Neural cell (in vitro differentiated cells): ENCODE results near the gene SH3BP5. TPM values are rescaled to one million over a fixed set of nuclear protein-coding genes. Genes with fewer than 3 reads are reported as not detected.

Experiments used
- H2AFZ ChIP-seq: fragments of 200-600, 300-800 bp; sonication (generic), shearing (Covaris generic); 2 replicates; pipeline ENCODE4 v1.6.0; 2014; ENCODE audit warnings: low read depth, mild to moderate bottlenecking, antibody characterized with exemption, low read length, moderate library complexity
- H3F3A ChIP-seq: fragments of 200-600 bp; shearing (Covaris generic); 2 replicates; pipeline ENCODE4 v1.6.1; 2016; ENCODE audit warnings: mild to moderate bottlenecking, moderate library complexity, mixed read lengths, antibody characterized with exemption, low read length; ENCODE audit not compliant: insufficient read depth, poor library complexity, severe bottlenecking
- H3K27ac ChIP-seq: fragments of 200-600, 300-800 bp; sonication (generic), shearing (Covaris generic); 2 replicates; pipeline ENCODE4 v1.5.1; 2014; ENCODE audit warnings: mild to moderate bottlenecking, low read length, moderate library complexity
- H3K27me3 ChIP-seq: fragments of 300-800, 200-600 bp; sonication (generic), shearing (Covaris generic); 2 replicates; pipeline ENCODE4 v1.6.0; 2014; ENCODE audit warnings: mild to moderate bottlenecking, low read depth, low read length, moderate library complexity; ENCODE audit not compliant: insufficient read depth
- H3K36me3 ChIP-seq: fragments of 300-800, 200-600 bp; sonication (generic), shearing (Covaris generic); 2 replicates; pipeline ENCODE4 v1.5.1; 2014; ENCODE audit warnings: mild to moderate bottlenecking, antibody characterized with exemption, low read length, moderate library complexity; ENCODE audit not compliant: insufficient read depth
- H3K4me2 ChIP-seq: fragments of 300-800, 200-600 bp; sonication (generic), shearing (Covaris generic); 2 replicates; pipeline ENCODE4 v1.6.0; 2014; ENCODE audit warnings: mild to moderate bottlenecking, low read length
- H3K4me3 ChIP-seq: fragments of 300-800, 200-600 bp; sonication (generic), shearing (Covaris generic); 2 replicates; pipeline ENCODE4 v1.5.1; 2014; ENCODE audit warnings: mild to moderate bottlenecking, low read length, moderate library complexity
- H3K79me2 ChIP-seq: fragments of 200-600 bp; shearing (Covaris generic); replicated peaks from 2 replicates; pipeline ENCODE4 v1.6.0; 2014; ENCODE audit warnings: mild to moderate bottlenecking, low read length, moderate library complexity; ENCODE audit not compliant: insufficient read depth
- H3K9ac ChIP-seq: fragments of 300-800, 200-600 bp; sonication (generic), shearing (Covaris generic); 2 replicates; pipeline ENCODE4 v1.6.1; 2016; ENCODE audit warnings: mild to moderate bottlenecking, low read length, mixed read lengths
- H3K9me2 ChIP-seq: fragments of 200-600 bp; shearing (Covaris generic); 2 replicates; pipeline ENCODE4 v1.6.1; 2016; ENCODE audit warnings: mild to moderate bottlenecking, low read length, mixed read lengths; ENCODE audit not compliant: insufficient read depth
- H3K9me3 ChIP-seq: fragments of 200-600, 300-800 bp; sonication (generic), shearing (Covaris generic); 2 replicates; pipeline ENCODE4 v1.6.1; 2016; ENCODE audit warnings: mild to moderate bottlenecking, mixed run types, low read length, moderate library complexity, mixed read lengths
- H4K20me1 ChIP-seq: fragments of 200-600 bp; shearing (Covaris generic); 2 replicates; pipeline ENCODE4 v1.6.1; 2016; ENCODE audit warnings: mild to moderate bottlenecking, mixed run types; ENCODE audit not compliant: insufficient read depth
- EP300 ChIP-seq: fragments of 450-650 bp; conservative IDR thresholded peaks from 2 replicates; pipeline ENCODE4 v1.6.1; 2014; ENCODE audit warnings: antibody characterized with exemption, mild to moderate bottlenecking, moderate library complexity; ENCODE audit not compliant: poor library complexity, severe bottlenecking
- EZH2 ChIP-seq: fragments of 200-600, 300-800 bp; shearing (Covaris generic), sonication (generic); IDR thresholded peaks from 2 replicates; pipeline ENCODE4 v1.6.1; 2014; ENCODE audit warnings: antibody characterized with exemption, low read length, borderline replicate concordance, mild to moderate bottlenecking; ENCODE audit not compliant: insufficient read depth, poor library complexity, severe bottlenecking
- MXI1 ChIP-seq: fragments of 450-650 bp; conservative IDR thresholded peaks from 2 replicates; pipeline ENCODE4 v1.6.1; 2014; ENCODE audit warnings: antibody characterized with exemption, mild to moderate bottlenecking; ENCODE audit not compliant: poor library complexity, severe bottlenecking
- POLR2AphosphoS5 ChIP-seq: IDR thresholded peaks from 2 replicates; pipeline ENCODE4 v1.6.1; 2012
- RAD21 ChIP-seq: fragments of 450-650 bp; conservative IDR thresholded peaks from 2 replicates; pipeline ENCODE4 v1.6.1; 2014; ENCODE audit warnings: antibody characterized with exemption, mild to moderate bottlenecking, moderate library complexity
- SMC3 ChIP-seq: fragments of 450-650 bp; conservative IDR thresholded peaks from 2 replicates; pipeline ENCODE4 v1.6.1; 2014; ENCODE audit warnings: antibody characterized with exemption, mild to moderate bottlenecking, moderate library complexity; ENCODE audit not compliant: poor library complexity
- TAF1 ChIP-seq: IDR thresholded peaks from 2 replicates; pipeline ENCODE4 v1.6.1; 2012; ENCODE audit warnings: low read depth
- polyA plus RNA-seq: library from polyadenylated mRNA; depleted of rRNA; stranded (reverse); fragments of >200 nt; gene quantifications from 2 replicates; pipeline ENCODE4 v1.2.3, GENCODE V29; 2014
- TF ChIP-seq, protein P1 (sequence below): fragments of 450-650 bp; IDR thresholded peaks from 2 replicates; pipeline ENCODE4 v1.5.1; 2014; ENCODE audit warnings: antibody characterized with exemption, mild to moderate bottlenecking, moderate library complexity; ENCODE audit not compliant: poor library complexity, severe bottlenecking
- TF ChIP-seq, protein P2 (sequence below): IDR thresholded peaks from 2 replicates; pipeline ENCODE4 v1.6.1; 2012; ENCODE audit warnings: borderline replicate concordance

The SH3BP5 gene
- polyA plus RNA-seq, 1 donor from 2014 or later, result 166 TPM

- Histone ChIP-seq H3K27ac (no peak overlapping the region), H3F3A (no peaks in the 10 kb centered on the region), H3K4me2 (no peak overlapping the region), H3K27me3 (no peaks in the 10 kb centered on the region), H3K4me3 (no peak overlapping the region), H4K20me1 (peaks cover 14% of the 10 kb centered on the region), H3K36me3 (peaks cover 8% of the 10 kb centered on the region), H3K9me2 (no peaks in the 10 kb centered on the region), H3K9ac (no peak overlapping the region), H2AFZ (no peak overlapping the region), H3K9me3 (no peaks in the 10 kb centered on the region), H3K79me2 (no peaks in the 10 kb centered on the region)
- TF ChIP-seq EZH2 (no peak), RAD21 (no peak), POLR2AphosphoS5 (no peak), TAF1 (no peak), EP300 (no peak), SMC3 (no peak), MXI1 (no peak)
- TF ChIP-seq, protein P1, sequence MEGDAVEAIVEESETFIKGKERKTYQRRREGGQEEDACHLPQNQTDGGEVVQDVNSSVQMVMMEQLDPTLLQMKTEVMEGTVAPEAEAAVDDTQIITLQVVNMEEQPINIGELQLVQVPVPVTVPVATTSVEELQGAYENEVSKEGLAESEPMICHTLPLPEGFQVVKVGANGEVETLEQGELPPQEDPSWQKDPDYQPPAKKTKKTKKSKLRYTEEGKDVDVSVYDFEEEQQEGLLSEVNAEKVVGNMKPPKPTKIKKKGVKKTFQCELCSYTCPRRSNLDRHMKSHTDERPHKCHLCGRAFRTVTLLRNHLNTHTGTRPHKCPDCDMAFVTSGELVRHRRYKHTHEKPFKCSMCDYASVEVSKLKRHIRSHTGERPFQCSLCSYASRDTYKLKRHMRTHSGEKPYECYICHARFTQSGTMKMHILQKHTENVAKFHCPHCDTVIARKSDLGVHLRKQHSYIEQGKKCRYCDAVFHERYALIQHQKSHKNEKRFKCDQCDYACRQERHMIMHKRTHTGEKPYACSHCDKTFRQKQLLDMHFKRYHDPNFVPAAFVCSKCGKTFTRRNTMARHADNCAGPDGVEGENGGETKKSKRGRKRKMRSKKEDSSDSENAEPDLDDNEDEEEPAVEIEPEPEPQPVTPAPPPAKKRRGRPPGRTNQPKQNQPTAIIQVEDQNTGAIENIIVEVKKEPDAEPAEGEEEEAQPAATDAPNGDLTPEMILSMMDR, result no peak
- TF ChIP-seq, protein P2, sequence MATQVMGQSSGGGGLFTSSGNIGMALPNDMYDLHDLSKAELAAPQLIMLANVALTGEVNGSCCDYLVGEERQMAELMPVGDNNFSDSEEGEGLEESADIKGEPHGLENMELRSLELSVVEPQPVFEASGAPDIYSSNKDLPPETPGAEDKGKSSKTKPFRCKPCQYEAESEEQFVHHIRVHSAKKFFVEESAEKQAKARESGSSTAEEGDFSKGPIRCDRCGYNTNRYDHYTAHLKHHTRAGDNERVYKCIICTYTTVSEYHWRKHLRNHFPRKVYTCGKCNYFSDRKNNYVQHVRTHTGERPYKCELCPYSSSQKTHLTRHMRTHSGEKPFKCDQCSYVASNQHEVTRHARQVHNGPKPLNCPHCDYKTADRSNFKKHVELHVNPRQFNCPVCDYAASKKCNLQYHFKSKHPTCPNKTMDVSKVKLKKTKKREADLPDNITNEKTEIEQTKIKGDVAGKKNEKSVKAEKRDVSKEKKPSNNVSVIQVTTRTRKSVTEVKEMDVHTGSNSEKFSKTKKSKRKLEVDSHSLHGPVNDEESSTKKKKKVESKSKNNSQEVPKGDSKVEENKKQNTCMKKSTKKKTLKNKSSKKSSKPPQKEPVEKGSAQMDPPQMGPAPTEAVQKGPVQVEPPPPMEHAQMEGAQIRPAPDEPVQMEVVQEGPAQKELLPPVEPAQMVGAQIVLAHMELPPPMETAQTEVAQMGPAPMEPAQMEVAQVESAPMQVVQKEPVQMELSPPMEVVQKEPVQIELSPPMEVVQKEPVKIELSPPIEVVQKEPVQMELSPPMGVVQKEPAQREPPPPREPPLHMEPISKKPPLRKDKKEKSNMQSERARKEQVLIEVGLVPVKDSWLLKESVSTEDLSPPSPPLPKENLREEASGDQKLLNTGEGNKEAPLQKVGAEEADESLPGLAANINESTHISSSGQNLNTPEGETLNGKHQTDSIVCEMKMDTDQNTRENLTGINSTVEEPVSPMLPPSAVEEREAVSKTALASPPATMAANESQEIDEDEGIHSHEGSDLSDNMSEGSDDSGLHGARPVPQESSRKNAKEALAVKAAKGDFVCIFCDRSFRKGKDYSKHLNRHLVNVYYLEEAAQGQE, result no peak
Measured at GRCh38 chr3:15263926-15264325, 68.5 kb downstream of the SH3BP5 start.

- H3K36me3 ChIP-seq, result peaks cover 12% of the 10 kb centered on the region
- no peak overlapping the region for H3K9ac ChIP-seq
- H3K4me2 ChIP-seq, result no peak overlapping the region
- no peaks in the 10 kb centered on the region for H3K9me2 ChIP-seq
- H3K9me3 ChIP-seq, result no peaks in the 10 kb centered on the region
- H2AFZ ChIP-seq, result no peak overlapping the region
- no peak overlapping the region for H3K27ac ChIP-seq
- no peaks in the 10 kb centered on the region for H3F3A ChIP-seq
- H3K27me3 ChIP-seq, result no peaks in the 10 kb centered on the region
- no peak overlapping the region for H3K4me3 ChIP-seq
- peaks cover 14% of the 10 kb centered on the region for H4K20me1 ChIP-seq
- TF ChIP-seq SMC3 (no peak), EP300 (no peak), MXI1 (no peak), POLR2AphosphoS5 (no peak), EZH2 (no peak), TAF1 (no peak), RAD21 (no peak)
- TF ChIP-seq, protein P1, result no peak
- TF ChIP-seq, protein P2, result no peak
- no peaks in the 10 kb centered on the region for H3K79me2 ChIP-seq
Measured at GRCh38 chr3:15263120-15263519, 69.3 kb downstream of the SH3BP5 start.
